Right lobe of liver (tissue), 4 donors: Measurements from ENCODE around the gene ABCC9.

ENCODE experiments used
- POLR2A ChIP-seq: fragments of 450-650 bp; IDR thresholded peaks from one replicate; pipeline ENCODE4 v1.6.1; 2017; ENCODE audit warnings: antibody characterized with exemption, mild to moderate bottlenecking
- TF ChIP-seq, protein P1 (sequence below), 4 donors: fragments of 200-600 bp in 3 of 4; fragments of 450-650 bp in 1 of 4; IDR thresholded peaks; one replicate each; pipeline versions ENCODE4 v1.5.1 to v1.8.0; 2016 to 2022; ENCODE audit warnings: antibody characterized with exemption in 4 of 4, mild to moderate bottlenecking in 2 of 4
- donor health status: DM: no; HTN: no; CAD: no.
- donor health status: DM: no; HTN: no; CAD: no.
- donor health status: DM: no; HTN: yes; CAD: no.

DNA sequence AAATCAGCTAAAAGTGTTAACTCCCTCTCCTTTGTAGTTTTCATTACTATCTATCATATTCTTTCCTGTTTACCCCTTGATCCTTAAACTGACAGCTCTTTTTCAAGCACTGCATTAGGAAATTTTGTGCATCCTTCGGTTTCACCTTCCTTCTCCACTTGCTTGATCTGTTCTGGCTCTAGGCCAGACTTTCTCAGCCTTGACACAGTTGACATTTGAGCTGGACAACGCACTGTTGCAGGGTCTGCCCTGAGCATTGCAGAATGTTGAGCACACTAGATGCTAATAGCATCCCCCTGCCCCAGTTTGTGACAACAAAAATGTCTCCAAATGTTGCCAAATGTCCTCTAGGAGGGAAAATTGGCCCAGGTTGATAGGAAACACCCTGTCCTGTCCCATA is 91.3 kb downstream of the ABCC9 start:
- TF ChIP-seq, protein P1, sequence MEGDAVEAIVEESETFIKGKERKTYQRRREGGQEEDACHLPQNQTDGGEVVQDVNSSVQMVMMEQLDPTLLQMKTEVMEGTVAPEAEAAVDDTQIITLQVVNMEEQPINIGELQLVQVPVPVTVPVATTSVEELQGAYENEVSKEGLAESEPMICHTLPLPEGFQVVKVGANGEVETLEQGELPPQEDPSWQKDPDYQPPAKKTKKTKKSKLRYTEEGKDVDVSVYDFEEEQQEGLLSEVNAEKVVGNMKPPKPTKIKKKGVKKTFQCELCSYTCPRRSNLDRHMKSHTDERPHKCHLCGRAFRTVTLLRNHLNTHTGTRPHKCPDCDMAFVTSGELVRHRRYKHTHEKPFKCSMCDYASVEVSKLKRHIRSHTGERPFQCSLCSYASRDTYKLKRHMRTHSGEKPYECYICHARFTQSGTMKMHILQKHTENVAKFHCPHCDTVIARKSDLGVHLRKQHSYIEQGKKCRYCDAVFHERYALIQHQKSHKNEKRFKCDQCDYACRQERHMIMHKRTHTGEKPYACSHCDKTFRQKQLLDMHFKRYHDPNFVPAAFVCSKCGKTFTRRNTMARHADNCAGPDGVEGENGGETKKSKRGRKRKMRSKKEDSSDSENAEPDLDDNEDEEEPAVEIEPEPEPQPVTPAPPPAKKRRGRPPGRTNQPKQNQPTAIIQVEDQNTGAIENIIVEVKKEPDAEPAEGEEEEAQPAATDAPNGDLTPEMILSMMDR (IDR thresholded peaks at IDR 0.05) = no peak
- TF ChIP-seq POLR2A = no peak
